KG1 (cell line): ENCODE results near the gene C2CD4A.

ENCODE experiments used
- DNase-seq: peaks from one replicate; lab custom pipeline; 2025; lab: John Stamatoyannopoulos, UW

C2CD4A gene

GRCh38 chr15:62104401-62104800 is 37.6 kb downstream of the C2CD4A start:
- no peak for DNase-seq

GRCh38 chr15:62104846-62105245 is 38.1 kb downstream of the C2CD4A start:
- DNase-seq, result no peak

GRCh38 chr15:62105266-62105665 is 38.5 kb downstream of the C2CD4A start:
- DNase-seq, result no peak

- no peak for DNase-seq
These were observed 39.3 kb downstream of the C2CD4A start for GRCh38 chr15:62106096-62106495.

- DNase-seq, result no peak
These were observed 40.9 kb downstream of the C2CD4A start for GRCh38 chr15:62107571-62108121.

- DNase-seq, result no peak
These were observed 41.6 kb downstream of the C2CD4A start for GRCh38 chr15:62108411-62108810.

- no peak for DNase-seq
These were observed 42.7 kb downstream of the C2CD4A start for GRCh38 chr15:62109437-62109836.

GRCh38 chr15:62109982-62110851 is 43.4 kb downstream of the C2CD4A start:
- DNase-seq, result no peak

GRCh38 chr15:62112081-62112480 is 45.3 kb downstream of the C2CD4A start:
- no peak for DNase-seq

- DNase-seq, result no peak
These were observed 46.1 kb downstream of the C2CD4A start for GRCh38 chr15:62112616-62113593.

GRCh38 chr15:62115847-62116246 is 49.1 kb downstream of the C2CD4A start:
- DNase-seq, result no peak

- DNase-seq, result no peak
These were observed 51.9 kb downstream of the C2CD4A start for GRCh38 chr15:62118520-62119226.

- no peak for DNase-seq
These were observed 52.6 kb downstream of the C2CD4A start for GRCh38 chr15:62119227-62119864.

GRCh38 chr15:62119874-62120273 is 53.1 kb downstream of the C2CD4A start:
- DNase-seq, result no peak
